Endothelial cell (in vitro differentiated cells): Measurements from ENCODE around the gene SLC7A8. TPM values are rescaled to one million over a fixed set of nuclear protein-coding genes. Genes with fewer than 3 reads are reported as not detected.

Source experiments
- DNase-seq: peaks from one replicate; pipeline ENCODE4 v3.0.0; 2021; ENCODE audit warnings: low spot score
- H3K27ac Mint-ChIP-seq: one replicate; pipeline ENCODE4 v1.8.0; 2021; ENCODE audit warnings: mixed read lengths, inconsistent platforms; ENCODE audit not compliant: unreplicated experiment
- H3K27me3 Mint-ChIP-seq: one replicate; pipeline ENCODE4 v1.8.0; 2021; ENCODE audit warnings: mild to moderate bottlenecking, moderate library complexity, mixed read lengths, inconsistent platforms; ENCODE audit not compliant: unreplicated experiment
- H3K36me3 Mint-ChIP-seq: one replicate; pipeline ENCODE4 v1.8.0; 2021; ENCODE audit warnings: mild to moderate bottlenecking, low read depth, mixed read lengths, inconsistent platforms; ENCODE audit not compliant: unreplicated experiment
- H3K4me1 Mint-ChIP-seq: one replicate; pipeline ENCODE4 v1.8.0; 2021; ENCODE audit warnings: mild to moderate bottlenecking, mixed read lengths, inconsistent platforms; ENCODE audit not compliant: unreplicated experiment
- H3K4me3 Mint-ChIP-seq: one replicate; pipeline ENCODE4 v1.8.0; 2021; ENCODE audit warnings: mild to moderate bottlenecking, mixed read lengths, inconsistent platforms; ENCODE audit not compliant: unreplicated experiment
- H3K9me3 Mint-ChIP-seq: one replicate; pipeline ENCODE4 v1.8.0; 2021; ENCODE audit warnings: mixed read lengths, inconsistent platforms; ENCODE audit not compliant: unreplicated experiment
- total RNA-seq: library from RNA; stranded (reverse); fragmentation: NEBNext Ultra II Directional; extraction: Animal tissue kit (Norgen Biotek cat#: 25700); gene quantifications from one replicate; pipeline ENCODE4 v1.2.1, GENCODE V29; 2021; ENCODE audit not compliant: unreplicated experiment
- TF ChIP-seq, protein P1 (sequence below): fragments of 200-600 bp; sonication (generic); IDR thresholded peaks from one replicate; pipeline ENCODE4 v1.5.0; 2021; ENCODE audit warnings: antibody characterized with exemption; ENCODE audit not compliant: unreplicated experiment

The SLC7A8 gene
- total RNA-seq, 1 donor from 2014 or later = 24.3 TPM

DNA sequence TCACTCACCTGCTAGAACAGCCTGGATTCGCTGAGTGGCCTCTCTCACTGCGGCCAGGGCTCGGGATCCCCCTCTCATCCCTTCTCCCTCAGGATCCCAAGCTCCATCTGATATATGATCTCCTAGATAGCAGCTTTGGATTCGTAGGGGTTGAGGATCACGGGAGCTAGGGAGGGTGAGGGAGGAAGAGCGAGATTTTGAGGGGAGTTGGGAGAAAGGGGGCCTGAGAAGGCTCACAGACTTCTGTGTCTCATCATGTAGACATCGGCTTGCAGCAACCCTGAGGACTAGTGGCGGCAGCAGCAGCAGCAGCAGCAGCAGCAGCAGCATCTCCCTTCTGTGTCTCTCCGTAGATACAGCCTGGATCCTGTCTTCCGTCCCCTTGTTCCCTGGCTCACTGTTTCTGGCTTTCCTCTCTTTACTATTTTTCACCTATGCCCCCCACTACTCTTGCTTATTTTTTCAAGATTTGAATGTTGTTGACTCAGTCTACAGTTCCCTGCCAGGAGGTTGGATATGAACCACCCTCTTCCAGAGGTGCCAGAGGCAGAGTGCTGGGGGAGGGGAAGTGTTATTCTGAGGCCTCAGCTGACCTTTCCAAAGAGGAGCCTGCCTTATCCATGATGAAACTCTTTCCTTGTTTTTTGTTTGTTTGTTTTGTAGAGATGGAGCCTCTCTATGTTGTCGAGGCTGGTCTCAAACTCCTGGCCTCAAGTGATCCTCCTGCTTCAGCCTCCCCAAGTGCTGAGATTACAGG, 78.7 kb downstream of the SLC7A8 start, which contains the start of gene CIROP:
Gene CIROP (minus strand): TSS at position 399 of the 757 bp plus-strand sequence. CDS start 69 bp downstream, at position 330.
- Mint-ChIP-seq H3K9me3 (no peaks in the 10 kb centered on the region), H3K4me1 (peaks cover 35% of the 10 kb centered on the region), H3K27ac (peak within 1 kb of the TSS; percentile 45), H3K4me3 (peak within 1 kb of the TSS; percentile 70), H3K27me3 (peaks cover 10% of the 10 kb centered on the region), H3K36me3 (peaks cover 8% of the 10 kb centered on the region)
- DNase-seq = no peak
- TF ChIP-seq, protein P1, sequence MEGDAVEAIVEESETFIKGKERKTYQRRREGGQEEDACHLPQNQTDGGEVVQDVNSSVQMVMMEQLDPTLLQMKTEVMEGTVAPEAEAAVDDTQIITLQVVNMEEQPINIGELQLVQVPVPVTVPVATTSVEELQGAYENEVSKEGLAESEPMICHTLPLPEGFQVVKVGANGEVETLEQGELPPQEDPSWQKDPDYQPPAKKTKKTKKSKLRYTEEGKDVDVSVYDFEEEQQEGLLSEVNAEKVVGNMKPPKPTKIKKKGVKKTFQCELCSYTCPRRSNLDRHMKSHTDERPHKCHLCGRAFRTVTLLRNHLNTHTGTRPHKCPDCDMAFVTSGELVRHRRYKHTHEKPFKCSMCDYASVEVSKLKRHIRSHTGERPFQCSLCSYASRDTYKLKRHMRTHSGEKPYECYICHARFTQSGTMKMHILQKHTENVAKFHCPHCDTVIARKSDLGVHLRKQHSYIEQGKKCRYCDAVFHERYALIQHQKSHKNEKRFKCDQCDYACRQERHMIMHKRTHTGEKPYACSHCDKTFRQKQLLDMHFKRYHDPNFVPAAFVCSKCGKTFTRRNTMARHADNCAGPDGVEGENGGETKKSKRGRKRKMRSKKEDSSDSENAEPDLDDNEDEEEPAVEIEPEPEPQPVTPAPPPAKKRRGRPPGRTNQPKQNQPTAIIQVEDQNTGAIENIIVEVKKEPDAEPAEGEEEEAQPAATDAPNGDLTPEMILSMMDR = no peak

DNA sequence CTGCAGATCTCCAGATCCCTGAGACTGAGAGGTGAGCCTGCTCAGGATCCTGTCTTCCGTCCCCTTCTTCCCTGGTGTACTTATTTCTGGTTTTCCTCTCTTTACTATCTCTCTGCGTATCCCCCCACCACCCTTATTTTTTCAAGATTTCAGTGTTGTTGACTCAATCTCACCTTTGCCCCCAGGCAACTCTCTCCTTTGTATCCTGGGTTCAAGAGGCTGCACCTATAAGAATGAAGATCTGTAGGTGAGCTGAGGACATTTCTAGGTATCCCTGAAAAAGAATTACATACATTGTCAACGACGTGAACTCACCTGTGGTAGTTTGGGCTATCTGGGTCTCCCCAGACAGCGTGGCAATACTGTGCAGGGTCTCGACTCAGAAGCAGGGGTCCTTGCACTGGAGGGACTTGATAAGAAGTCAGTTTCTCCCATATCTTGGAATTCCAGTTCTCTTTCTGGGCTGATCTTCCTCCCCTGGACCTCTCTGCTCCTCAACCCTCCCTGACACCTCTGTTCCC, 79.3 kb downstream of the SLC7A8 start:
- peaks cover 9% of the 10 kb centered on the region for H3K36me3 Mint-ChIP-seq
- peaks cover 11% of the 10 kb centered on the region for H3K27me3 Mint-ChIP-seq
- no peaks in the 10 kb centered on the region for H3K9me3 Mint-ChIP-seq
- TF ChIP-seq, protein P1 = no peak
- peak overlapping the region; percentile 31 for H3K4me3 Mint-ChIP-seq
- peaks cover 37% of the 10 kb centered on the region for H3K4me1 Mint-ChIP-seq
- no peak for DNase-seq
- no peak overlapping the region for H3K27ac Mint-ChIP-seq

- Mint-ChIP-seq H3K27ac (no peak overlapping the region), H3K4me1 (peaks cover 37% of the 10 kb centered on the region), H3K4me3 (no peak overlapping the region), H3K9me3 (no peaks in the 10 kb centered on the region), H3K36me3 (peaks cover 14% of the 10 kb centered on the region), H3K27me3 (peaks cover 12% of the 10 kb centered on the region)
- no peak for DNase-seq
- TF ChIP-seq, protein P1 = no peak
Observed at GRCh38 chr14:23103581-23103980, 79.9 kb downstream of the SLC7A8 start.

DNA sequence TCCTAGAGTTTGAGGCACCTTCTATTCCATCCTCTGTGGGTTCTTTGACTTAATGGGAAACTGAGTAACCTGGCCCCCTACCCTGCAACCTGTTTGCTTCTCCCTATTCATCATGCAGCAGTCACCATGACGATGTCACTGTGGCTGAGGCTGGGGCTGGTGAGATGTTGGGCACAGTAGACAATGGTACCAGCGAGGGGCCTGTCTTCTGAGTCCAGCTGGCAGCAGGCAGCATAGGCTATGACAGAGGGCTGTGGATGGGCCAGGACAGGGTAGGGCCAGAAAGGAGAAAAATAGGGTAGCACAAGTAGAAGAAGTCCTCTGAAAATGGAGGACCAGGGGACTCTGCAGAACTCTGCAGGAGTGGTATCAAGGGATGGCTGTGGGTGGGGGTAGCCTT, 80.7 kb downstream of the SLC7A8 start:
- H3K9me3 Mint-ChIP-seq = no peaks in the 10 kb centered on the region
- H3K4me3 Mint-ChIP-seq = no peak overlapping the region
- H3K36me3 Mint-ChIP-seq = peaks cover 14% of the 10 kb centered on the region
- H3K27me3 Mint-ChIP-seq = peaks cover 12% of the 10 kb centered on the region
- peaks cover 38% of the 10 kb centered on the region for H3K4me1 Mint-ChIP-seq
- DNase-seq = no peak
- TF ChIP-seq, protein P1 = no peak
- H3K27ac Mint-ChIP-seq = no peak overlapping the region
